ENCODE results near the gene MILR1. TPM values are rescaled to one million over a fixed set of nuclear protein-coding genes. Genes with fewer than 3 reads are reported as not detected.

The MILR1 gene
- total RNA-seq, 1 donor from 2014 or later = 6.2 TPM

- Histone ChIP-seq H3K27me3 (no peaks in the 10 kb centered on the region), H3K27ac (no peak overlapping the region), H3K36me3 (no peaks in the 10 kb centered on the region), H3K4me1 (no peaks in the 10 kb centered on the region), H3K9me3 (no peaks in the 10 kb centered on the region), H3K4me3 (no peak overlapping the region)
- intact Hi-C loops (cut with DNase I) = no loop called here
- no peak for TF ChIP-seq CTCF (IDR thresholded peaks at IDR 0.05)
- DNase-seq (ENCODE audit: low spot score in 2 of 2) = no peak
Observed at GRCh38 chr17:64447526-64447925, 1.4 kb upstream of the MILR1 start.

- TF ChIP-seq CTCF (IDR thresholded peaks at IDR 0.05) = no peak
- Histone ChIP-seq H3K9me3 (no peaks in the 10 kb centered on the region), H3K36me3 (no peaks in the 10 kb centered on the region), H3K27ac (peak overlapping the region; percentile 34 to 46), H3K27me3 (no peaks in the 10 kb centered on the region), H3K4me1 (no peaks in the 10 kb centered on the region), H3K4me3 (no peak overlapping the region)
- DNase-seq (ENCODE audit: low spot score in 2 of 2) = no peak
- intact Hi-C loops (cut with DNase I) = no loop called here
Observed at GRCh38 chr17:64449545-64449944, 630 bp downstream of the MILR1 start.

GRCh38 chr17:64455993-64456885 is 7.3 kb downstream of the MILR1 start:
- no peaks in the 10 kb centered on the region for H3K4me1 ChIP-seq
- H3K4me3 ChIP-seq = no peak overlapping the region
- H3K27ac ChIP-seq = no peak overlapping the region
- TF ChIP-seq CTCF (IDR thresholded peaks at IDR 0.05) = no peak
- intact Hi-C loops (cut with DNase I) = no loop called here
- no peak for DNase-seq (ENCODE audit: low spot score in 2 of 2)
- H3K27me3 ChIP-seq = no peaks in the 10 kb centered on the region
- no peaks in the 10 kb centered on the region for H3K36me3 ChIP-seq
- no peaks in the 10 kb centered on the region for H3K9me3 ChIP-seq

GRCh38 chr17:64457156-64457555 is 8.2 kb downstream of the MILR1 start:
- H3K4me3 ChIP-seq = no peak overlapping the region
- intact Hi-C loops (cut with DNase I) = no loop called here
- H3K27me3 ChIP-seq = no peaks in the 10 kb centered on the region
- no peak for TF ChIP-seq CTCF (IDR thresholded peaks at IDR 0.05)
- no peaks in the 10 kb centered on the region for H3K4me1 ChIP-seq
- H3K9me3 ChIP-seq = no peaks in the 10 kb centered on the region
- no peak overlapping the region for H3K27ac ChIP-seq
- no peak for DNase-seq (ENCODE audit: low spot score in 2 of 2)
- H3K36me3 ChIP-seq = no peaks in the 10 kb centered on the region

- intact Hi-C loops (cut with DNase I) = no loop called here
- H3K27me3 ChIP-seq = no peaks in the 10 kb centered on the region
- no peak for DNase-seq (ENCODE audit: low spot score in 2 of 2)
Observed at GRCh38 chr17:64458756-64459155, 9.8 kb downstream of the MILR1 start.

More at GRCh38 chr17:64458756-64459155, 9.8 kb downstream of the MILR1 start:
- no peak for TF ChIP-seq CTCF (IDR thresholded peaks at IDR 0.05)
- no peak overlapping the region for H3K27ac ChIP-seq
- H3K36me3 ChIP-seq = no peaks in the 10 kb centered on the region
- H3K4me3 ChIP-seq = no peak overlapping the region
- no peaks in the 10 kb centered on the region for H3K4me1 ChIP-seq
- H3K9me3 ChIP-seq = no peaks in the 10 kb centered on the region

Measured in ascending aorta (tissue), 2 donors.